MM.1S (cell line): ENCODE measurements around the gene PRR5.

Source experiments
- DNase-seq: peaks from one replicate; pipeline ENCODE4 v3.0.0-alpha.2; 2015
- H2AFZ ChIP-seq: fragments of 300-600 bp; sonication (generic); 2 replicates; pipeline ENCODE4 v1.6.0; 2016; ENCODE audit warnings: antibody characterized with exemption, low read length
- H3F3A ChIP-seq: fragments of 300-600 bp; sonication (generic); 2 replicates; pipeline ENCODE4 v1.6.1; 2016; ENCODE audit warnings: mild to moderate bottlenecking, antibody characterized with exemption, low read length, moderate library complexity, mixed read lengths; ENCODE audit not compliant: insufficient read depth
- H3K27ac ChIP-seq: fragments of 300-600 bp; sonication (generic); 2 replicates; pipeline ENCODE4 v1.5.1; 2016; ENCODE audit warnings: mild to moderate bottlenecking, low read length
- H3K27me3 ChIP-seq: fragments of 300-600 bp; sonication (generic); replicated peaks from 2 replicates; pipeline ENCODE4 v1.6.0; 2016; ENCODE audit warnings: low read length; ENCODE audit not compliant: insufficient read depth
- H3K36me3 ChIP-seq: fragments of 300-600 bp; sonication (generic); replicated peaks from 2 replicates; pipeline ENCODE4 v1.6.1; 2016; ENCODE audit warnings: mild to moderate bottlenecking, low read length, mixed read lengths; ENCODE audit not compliant: insufficient read depth
- H3K4me1 ChIP-seq: fragments of 300-600 bp; sonication (generic); 2 replicates; pipeline ENCODE4 v1.6.1; 2016; ENCODE audit warnings: low read length, mixed read lengths
- H3K4me2 ChIP-seq: fragments of 300-600 bp; sonication (generic); 2 replicates; pipeline ENCODE4 v1.6.0; 2016; ENCODE audit warnings: low read depth, low read length
- H3K4me3 ChIP-seq: fragments of 300-600 bp; sonication (generic); 2 replicates; pipeline ENCODE4 v1.5.1; 2016; ENCODE audit warnings: low read length, mixed read lengths
- H3K79me2 ChIP-seq: fragments of 300-600 bp; sonication (generic); 2 replicates; pipeline ENCODE4 v1.6.1; 2016; ENCODE audit warnings: mixed run types, low read length, mixed read lengths
- H3K9ac ChIP-seq: fragments of 300-600 bp; sonication (generic); 2 replicates; pipeline ENCODE4 v1.6.1; 2016; ENCODE audit warnings: low read length, mixed read lengths
- H3K9me2 ChIP-seq: fragments of 300-600 bp; sonication (generic); replicated peaks from 2 replicates; pipeline ENCODE4 v1.6.1; 2016; ENCODE audit warnings: mild to moderate bottlenecking, low read length, mixed read lengths; ENCODE audit not compliant: insufficient read depth
- H3K9me3 ChIP-seq: fragments of 300-600 bp; sonication (generic); replicated peaks from 2 replicates; pipeline ENCODE4 v1.6.1; 2016; ENCODE audit warnings: mild to moderate bottlenecking, low read length, mixed read lengths; ENCODE audit not compliant: insufficient read depth
- H4K20me1 ChIP-seq: fragments of 300-600 bp; sonication (generic); 2 replicates; pipeline ENCODE4 v1.6.1; 2016; ENCODE audit warnings: mild to moderate bottlenecking, low read length, moderate library complexity, mixed read lengths; ENCODE audit not compliant: insufficient read depth
- EZH2 ChIP-seq: fragments of 300-600 bp; sonication (generic); optimal IDR thresholded peaks from 2 replicates; pipeline ENCODE3; 2017; ENCODE audit warnings: low read depth, mild to moderate bottlenecking, antibody characterized with exemption, low read length, mixed read lengths
- EZH2phosphoT487 ChIP-seq: fragments of 300-600 bp; sonication (generic); IDR thresholded peaks from 2 replicates; pipeline ENCODE4 v1.6.1; 2018; ENCODE audit warnings: antibody characterized with exemption, low read length
- TF ChIP-seq, protein P1 (sequence below): fragments of 300-600 bp; sonication (generic); IDR thresholded peaks from 2 replicates; pipeline ENCODE4 v1.5.1; 2016; ENCODE audit warnings: antibody characterized with exemption, low read length, mixed read lengths

The PRR5 gene

DNA sequence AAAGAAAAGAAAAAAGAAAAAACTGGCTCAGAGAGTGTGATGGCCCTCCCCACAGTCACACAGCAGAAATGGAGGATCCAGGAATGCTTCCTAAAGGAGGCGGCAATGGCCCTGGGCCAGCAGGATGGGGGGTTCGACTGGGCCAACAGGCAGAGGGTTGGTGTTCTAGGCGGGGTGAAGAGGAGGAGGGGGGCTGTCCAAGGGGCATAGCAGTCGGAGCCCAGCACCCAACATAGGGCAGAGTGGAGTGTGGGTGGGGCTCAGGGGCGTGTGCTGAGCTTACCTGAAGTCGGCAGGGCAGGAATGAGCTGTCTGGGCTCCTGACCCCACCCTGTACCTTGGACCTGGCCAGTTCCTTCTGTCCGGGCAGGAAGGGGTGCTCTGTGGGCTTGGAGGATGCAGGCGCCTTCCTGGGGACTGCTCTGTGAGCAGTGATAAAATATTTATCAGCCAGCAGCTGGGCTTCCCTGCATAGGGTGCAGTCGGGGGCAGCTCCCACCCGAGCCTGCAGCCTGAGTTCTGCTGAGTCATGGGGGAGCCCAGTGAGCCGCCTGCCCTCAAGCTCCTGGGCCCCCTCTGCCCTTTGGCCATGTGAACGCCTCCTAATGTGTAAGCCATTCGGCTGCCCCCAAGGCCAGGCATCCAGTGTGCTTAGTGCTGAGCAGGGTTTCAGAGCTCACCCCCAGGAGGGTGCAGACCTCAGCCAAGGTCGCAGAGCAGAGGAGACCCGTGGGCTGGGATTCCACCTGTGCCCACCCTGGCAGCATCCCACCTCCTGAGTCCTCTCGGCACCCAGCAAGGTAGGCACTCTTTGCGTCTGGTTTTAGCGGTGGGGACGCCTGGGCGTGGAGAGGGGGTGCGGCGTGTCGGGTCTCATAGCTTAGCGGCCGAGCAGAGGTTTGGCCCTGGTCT, 25.3 kb upstream of the PRR5 start:
- Histone ChIP-seq H3K36me3 (no peaks in the 10 kb centered on the region), H3K4me1 (no peaks in the 10 kb centered on the region), H3K9ac (no peak overlapping the region), H3F3A (no peaks in the 10 kb centered on the region), H3K9me3 (no peaks in the 10 kb centered on the region), H2AFZ (no peak overlapping the region), H3K27me3 (peaks cover 85% of the 10 kb centered on the region), H3K4me2 (peak overlapping the region; percentile 13; the same call in 1 of the 2 replicates), H3K9me2 (no peaks in the 10 kb centered on the region), H3K4me3 (no peak overlapping the region), H3K27ac (no peak overlapping the region), H4K20me1 (no peaks in the 10 kb centered on the region), H3K79me2 (no peaks in the 10 kb centered on the region)
- TF ChIP-seq EZH2 (no peak), EZH2phosphoT487 (no peak)
- TF ChIP-seq, protein P1, sequence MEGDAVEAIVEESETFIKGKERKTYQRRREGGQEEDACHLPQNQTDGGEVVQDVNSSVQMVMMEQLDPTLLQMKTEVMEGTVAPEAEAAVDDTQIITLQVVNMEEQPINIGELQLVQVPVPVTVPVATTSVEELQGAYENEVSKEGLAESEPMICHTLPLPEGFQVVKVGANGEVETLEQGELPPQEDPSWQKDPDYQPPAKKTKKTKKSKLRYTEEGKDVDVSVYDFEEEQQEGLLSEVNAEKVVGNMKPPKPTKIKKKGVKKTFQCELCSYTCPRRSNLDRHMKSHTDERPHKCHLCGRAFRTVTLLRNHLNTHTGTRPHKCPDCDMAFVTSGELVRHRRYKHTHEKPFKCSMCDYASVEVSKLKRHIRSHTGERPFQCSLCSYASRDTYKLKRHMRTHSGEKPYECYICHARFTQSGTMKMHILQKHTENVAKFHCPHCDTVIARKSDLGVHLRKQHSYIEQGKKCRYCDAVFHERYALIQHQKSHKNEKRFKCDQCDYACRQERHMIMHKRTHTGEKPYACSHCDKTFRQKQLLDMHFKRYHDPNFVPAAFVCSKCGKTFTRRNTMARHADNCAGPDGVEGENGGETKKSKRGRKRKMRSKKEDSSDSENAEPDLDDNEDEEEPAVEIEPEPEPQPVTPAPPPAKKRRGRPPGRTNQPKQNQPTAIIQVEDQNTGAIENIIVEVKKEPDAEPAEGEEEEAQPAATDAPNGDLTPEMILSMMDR, result no peak
- DNase-seq, result no peak

DNA sequence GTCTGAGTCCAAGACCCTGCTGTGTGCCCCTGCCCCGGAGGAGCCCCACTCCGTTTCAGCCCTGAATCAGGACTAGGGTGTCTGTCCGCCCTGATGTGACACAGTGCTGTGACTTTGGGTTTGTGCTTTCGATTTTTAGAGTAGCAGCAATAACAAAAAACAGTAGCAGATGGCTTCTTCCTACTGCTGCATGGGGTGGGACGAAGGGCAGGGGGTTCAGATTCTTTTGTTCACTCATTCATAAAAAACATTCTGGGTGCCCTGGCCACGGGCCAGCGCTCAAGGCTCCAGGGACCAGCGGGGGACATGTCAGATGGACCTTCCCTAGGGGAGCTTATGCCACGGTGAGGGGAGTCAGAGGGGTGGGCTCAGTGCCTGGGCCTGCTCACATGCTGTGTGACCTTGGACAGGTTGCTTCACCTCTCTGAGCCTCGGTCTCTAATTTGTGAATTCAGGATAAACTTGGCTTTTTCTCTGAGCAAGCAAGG, 24.6 kb upstream of the PRR5 start:
- DNase-seq, result no peak
- Histone ChIP-seq H3K9me2 (no peaks in the 10 kb centered on the region), H3K27me3 (peaks cover 87% of the 10 kb centered on the region), H3K4me1 (no peaks in the 10 kb centered on the region), H3K4me2 (peak overlapping the region; percentile 13; the same call in 1 of the 2 replicates), H3K36me3 (no peaks in the 10 kb centered on the region), H4K20me1 (no peaks in the 10 kb centered on the region), H3K79me2 (no peaks in the 10 kb centered on the region), H3K9me3 (no peaks in the 10 kb centered on the region), H3K27ac (no peak overlapping the region), H2AFZ (no peak overlapping the region), H3K9ac (no peak overlapping the region), H3F3A (no peaks in the 10 kb centered on the region), H3K4me3 (no peak overlapping the region)
- TF ChIP-seq EZH2phosphoT487 (no peak), EZH2 (no peak)
- TF ChIP-seq, protein P1, result no peak

DNA sequence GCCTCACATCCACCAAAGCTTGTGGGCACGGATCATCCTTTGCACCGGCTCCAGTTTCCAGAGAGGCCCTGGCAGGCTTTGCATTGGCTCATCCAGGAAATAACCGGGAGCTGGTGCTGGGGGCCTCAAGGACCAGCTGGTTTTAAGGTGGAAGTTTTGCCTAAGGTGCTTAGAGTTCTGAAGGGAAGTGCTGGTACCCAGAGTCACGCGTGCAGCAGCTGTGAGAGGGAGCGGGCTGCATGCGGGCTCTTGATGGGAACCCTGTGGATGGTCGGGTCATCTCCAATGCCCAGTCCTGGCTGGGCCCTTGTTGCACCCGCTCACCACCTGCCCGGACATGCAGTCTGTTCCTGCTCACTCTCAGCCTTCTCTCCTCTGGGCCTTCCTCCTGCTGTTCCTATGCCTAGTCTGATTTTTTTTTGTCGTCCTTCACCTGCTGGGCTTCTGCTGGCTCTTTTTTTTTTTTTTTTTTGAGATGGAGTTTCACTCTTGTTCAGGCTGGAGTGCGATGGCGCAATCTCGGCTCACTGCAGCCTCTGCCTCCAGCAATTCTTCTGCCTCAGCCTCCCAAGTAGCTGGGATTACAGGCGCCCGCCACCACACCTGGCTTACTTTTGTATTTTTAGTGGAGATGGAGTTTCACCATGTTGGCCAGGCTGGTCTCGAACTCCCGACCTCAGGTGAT, 24.0 kb upstream of the PRR5 start:
- Histone ChIP-seq H3K4me3 (no peak overlapping the region), H3K4me1 (no peaks in the 10 kb centered on the region), H2AFZ (no peak overlapping the region), H3K9me3 (no peaks in the 10 kb centered on the region), H3K79me2 (no peaks in the 10 kb centered on the region), H3K27ac (no peak overlapping the region), H3K4me2 (no peak overlapping the region), H3K27me3 (peaks cover 87% of the 10 kb centered on the region), H3K9ac (no peak overlapping the region), H4K20me1 (no peaks in the 10 kb centered on the region), H3K9me2 (no peaks in the 10 kb centered on the region), H3F3A (no peaks in the 10 kb centered on the region), H3K36me3 (no peaks in the 10 kb centered on the region)
- TF ChIP-seq, protein P1, result no peak
- TF ChIP-seq EZH2phosphoT487 (no peak), EZH2 (no peak)
- no peak for DNase-seq
